Mucosa of descending colon (tissue), 3 donors: Measurements from ENCODE around the gene AHCYL2. TPM values are rescaled to one million over a fixed set of nuclear protein-coding genes. Genes with fewer than 3 reads are reported as not detected.
"Not testable (repeated sequence)": the region's sequence is repeated elsewhere in the genome, so short reads cannot be mapped to it uniquely, and the experiment has no call there.

Experiments
- ATAC-seq: fragments of 200-7000 bp; cut with Tn5 transposase; one replicate; pipeline ENCODE4 v1.9.1; 2020; ENCODE audit warnings: mild to moderate bottlenecking, moderate library complexity
- DNase-seq, 3 donors: peaks; one replicate each; pipeline ENCODE4 v3.0.0-alpha.2; 2020
- H3K36me3 ChIP-seq: fragments of 200-600 bp; one replicate; pipeline ENCODE4 v1.8.0; 2021; ENCODE audit warnings: low read depth, mild to moderate bottlenecking
- H3K4me1 ChIP-seq: fragments of 200-600 bp; one replicate; pipeline ENCODE4 v1.8.0; 2021; ENCODE audit warnings: low read depth, mild to moderate bottlenecking
- H3K4me3 ChIP-seq: fragments of 200-600 bp; one replicate; pipeline ENCODE4 v1.8.0; 2021; ENCODE audit warnings: mild to moderate bottlenecking
- H3K9me3 ChIP-seq: fragments of 200-600 bp; one replicate; pipeline ENCODE4 v1.8.0; 2021; ENCODE audit warnings: mild to moderate bottlenecking
- intact Hi-C, 2 donors: fragments of 100-400 bp; cut with DNase I in 1 of 2; cut with micrococcal nuclease in 1 of 2; formaldehyde crosslinking; loops; one replicate each; pipeline versions ENCODE4 v1.11.0 to v1.11.1; 2022; cut with DNase I, micrococcal nuclease
- total RNA-seq, 3 donors: library from RNA; stranded (reverse); fragmentation: NEBNext Ultra II Directional in 2 of 3; extraction: Animal tissue kit (Norgen Biotek cat#: 25700) in 2 of 3; gene quantifications; one replicate each; pipeline versions ENCODE4 v1.2.1 to v1.2.4, GENCODE V29; 2021 to 2023
- TF ChIP-seq, protein P1 (sequence below): fragments of 200-600 bp; IDR thresholded peaks from one replicate; pipeline ENCODE4 v1.8.0; 2022; ENCODE audit warnings: antibody characterized with exemption, mild to moderate bottlenecking
- donor health status: DM: no; HTN: no; CAD: no; lungs with moderate emphysema.
- donor health status: DM: no; HTN: no; CAD: no.
- donor health status: DM: no; HTN: yes; CAD: no.

Gene AHCYL2
- total RNA-seq, 3 donors from 2014 or later = 215 to 717 (median 467) TPM

DNA sequence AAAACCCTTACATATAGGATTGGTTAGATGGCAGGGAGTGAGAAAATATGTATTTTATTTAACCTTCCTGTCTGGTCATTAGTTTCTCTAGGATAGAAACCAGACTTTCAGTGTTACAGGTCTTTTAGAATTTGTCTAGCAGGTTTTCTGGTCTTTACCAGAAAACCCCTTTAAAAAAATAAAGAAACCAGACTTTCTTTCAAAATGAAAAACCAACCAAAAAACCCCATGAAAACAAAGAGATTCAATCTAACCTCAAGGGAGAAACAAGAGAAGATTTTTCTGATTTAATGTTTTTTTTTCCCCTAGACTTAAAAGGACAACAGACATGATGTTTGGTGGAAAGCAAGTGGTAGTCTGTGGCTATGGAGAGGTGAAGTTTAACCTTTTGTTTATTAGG, 180.7 kb downstream of the AHCYL2 start:
- no peak for DNase-seq
- TF ChIP-seq, protein P1, sequence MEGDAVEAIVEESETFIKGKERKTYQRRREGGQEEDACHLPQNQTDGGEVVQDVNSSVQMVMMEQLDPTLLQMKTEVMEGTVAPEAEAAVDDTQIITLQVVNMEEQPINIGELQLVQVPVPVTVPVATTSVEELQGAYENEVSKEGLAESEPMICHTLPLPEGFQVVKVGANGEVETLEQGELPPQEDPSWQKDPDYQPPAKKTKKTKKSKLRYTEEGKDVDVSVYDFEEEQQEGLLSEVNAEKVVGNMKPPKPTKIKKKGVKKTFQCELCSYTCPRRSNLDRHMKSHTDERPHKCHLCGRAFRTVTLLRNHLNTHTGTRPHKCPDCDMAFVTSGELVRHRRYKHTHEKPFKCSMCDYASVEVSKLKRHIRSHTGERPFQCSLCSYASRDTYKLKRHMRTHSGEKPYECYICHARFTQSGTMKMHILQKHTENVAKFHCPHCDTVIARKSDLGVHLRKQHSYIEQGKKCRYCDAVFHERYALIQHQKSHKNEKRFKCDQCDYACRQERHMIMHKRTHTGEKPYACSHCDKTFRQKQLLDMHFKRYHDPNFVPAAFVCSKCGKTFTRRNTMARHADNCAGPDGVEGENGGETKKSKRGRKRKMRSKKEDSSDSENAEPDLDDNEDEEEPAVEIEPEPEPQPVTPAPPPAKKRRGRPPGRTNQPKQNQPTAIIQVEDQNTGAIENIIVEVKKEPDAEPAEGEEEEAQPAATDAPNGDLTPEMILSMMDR = no peak
- H3K4me1 ChIP-seq = no peaks in the 10 kb centered on the region
- H3K4me3 ChIP-seq = no peak overlapping the region
- intact Hi-C loops = no loop called here
- H3K36me3 ChIP-seq = no peaks in the 10 kb centered on the region
- ATAC-seq = no peak
- H3K9me3 ChIP-seq = no peaks in the 10 kb centered on the region

DNA sequence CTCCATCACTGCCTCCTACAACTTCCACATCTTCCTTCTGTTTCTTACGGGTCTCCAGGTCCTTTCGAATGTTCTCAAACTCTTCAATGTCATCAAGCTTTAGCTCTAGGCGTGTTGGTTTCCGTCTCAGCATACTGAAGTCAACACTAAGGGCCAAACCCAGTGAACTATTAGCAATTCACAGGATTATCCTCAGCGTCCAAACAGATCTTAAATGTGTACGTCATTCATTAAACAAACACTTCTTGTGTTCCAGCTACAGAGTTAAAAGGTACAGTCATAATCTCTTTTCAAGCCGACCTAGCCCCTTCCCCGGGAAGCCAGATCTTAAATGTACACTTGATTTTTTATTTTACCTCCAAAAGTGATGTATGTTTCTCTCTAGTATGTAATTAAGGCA, 185.4 kb downstream of the AHCYL2 start:
- DNase-seq, H3K36me3 ChIP-seq, ATAC-seq, H3K9me3 ChIP-seq, H3K4me1 ChIP-seq, intact Hi-C loops, H3K4me3 ChIP-seq: not testable (repeated sequence)

DNA sequence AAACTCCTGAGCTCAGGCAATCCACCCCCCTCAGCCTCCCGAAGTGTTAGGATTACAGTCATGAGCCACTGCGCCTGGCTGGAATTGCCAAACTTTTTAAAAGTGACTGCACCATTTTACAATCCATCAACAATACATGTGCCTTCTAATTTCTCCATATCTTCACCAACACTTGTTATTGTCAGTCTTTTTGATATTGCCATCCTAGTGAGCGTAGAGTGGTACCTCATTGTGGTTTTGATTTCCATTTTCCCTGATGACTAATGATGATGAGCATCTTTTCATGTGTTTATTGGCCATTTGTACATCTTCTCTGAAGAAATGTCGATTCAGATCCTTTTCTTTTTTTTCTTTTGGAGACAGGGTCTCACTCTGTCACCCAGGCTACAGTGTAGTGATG, 187.7 kb downstream of the AHCYL2 start:
- Histone ChIP-seq H3K36me3 (no peaks in the 10 kb centered on the region), H3K4me3 (no peak overlapping the region), H3K4me1 (no peaks in the 10 kb centered on the region), H3K9me3 (no peaks in the 10 kb centered on the region)
- ATAC-seq (no peak), DNase-seq (no peak)
- TF ChIP-seq, protein P1 = no peak
- intact Hi-C loops = no loop called here

DNA sequence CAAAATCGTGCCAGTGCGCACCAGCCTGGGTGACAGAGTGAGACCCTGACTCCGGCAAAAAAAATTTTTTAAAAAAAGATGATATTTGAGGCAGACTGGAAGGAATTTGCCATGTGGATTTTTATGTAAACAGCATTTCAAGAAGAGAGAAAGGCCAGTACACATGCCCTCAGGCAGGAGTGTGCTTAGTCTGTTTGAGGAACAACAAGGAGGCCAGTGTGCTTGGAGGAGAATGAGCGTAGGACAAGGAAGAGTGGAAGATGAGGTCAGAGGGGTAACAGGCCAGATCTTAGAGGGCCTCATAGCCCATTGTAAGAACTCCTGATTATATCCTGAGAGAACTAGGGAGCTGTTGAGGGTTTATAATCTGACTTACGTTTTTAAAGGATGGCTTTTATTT, 192.2 kb downstream of the AHCYL2 start:
- Histone ChIP-seq H3K36me3 (no peaks in the 10 kb centered on the region), H3K9me3 (no peaks in the 10 kb centered on the region), H3K4me3 (no peak overlapping the region), H3K4me1 (no peaks in the 10 kb centered on the region)
- ATAC-seq (no peak), DNase-seq (no peak)
- intact Hi-C loops = no loop called here
- TF ChIP-seq, protein P1 = no peak

DNA sequence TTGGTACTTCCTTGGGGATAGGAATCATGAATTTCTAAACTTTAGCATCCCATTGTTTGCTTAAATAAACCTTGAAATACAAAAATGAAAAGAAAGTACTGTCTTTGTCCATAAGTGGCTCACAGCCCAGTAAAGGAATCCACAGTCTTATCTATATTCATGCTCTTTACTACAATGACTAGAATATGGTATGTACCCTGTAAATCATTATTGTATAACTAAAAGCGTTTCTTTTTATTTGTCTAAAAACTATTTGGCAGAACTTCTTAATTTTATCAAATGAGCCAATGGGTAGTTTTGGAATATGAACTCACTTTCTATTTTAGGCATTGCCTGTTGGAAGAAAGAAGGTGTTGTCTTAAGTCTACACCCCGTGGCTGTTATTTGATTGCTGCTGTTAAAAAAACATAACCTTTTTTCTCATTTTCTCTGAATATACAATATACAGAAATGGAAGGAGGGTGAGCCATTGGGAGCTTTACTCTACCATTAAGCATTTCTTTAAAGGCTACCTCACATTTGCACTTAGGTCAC, 197.0 kb downstream of the AHCYL2 start:
- Histone ChIP-seq H3K4me3 (no peak overlapping the region), H3K36me3 (no peaks in the 10 kb centered on the region), H3K9me3 (no peaks in the 10 kb centered on the region), H3K4me1 (no peaks in the 10 kb centered on the region)
- TF ChIP-seq, protein P1 = no peak
- intact Hi-C loops = no loop called here
- ATAC-seq (no peak), DNase-seq (no peak)

DNA sequence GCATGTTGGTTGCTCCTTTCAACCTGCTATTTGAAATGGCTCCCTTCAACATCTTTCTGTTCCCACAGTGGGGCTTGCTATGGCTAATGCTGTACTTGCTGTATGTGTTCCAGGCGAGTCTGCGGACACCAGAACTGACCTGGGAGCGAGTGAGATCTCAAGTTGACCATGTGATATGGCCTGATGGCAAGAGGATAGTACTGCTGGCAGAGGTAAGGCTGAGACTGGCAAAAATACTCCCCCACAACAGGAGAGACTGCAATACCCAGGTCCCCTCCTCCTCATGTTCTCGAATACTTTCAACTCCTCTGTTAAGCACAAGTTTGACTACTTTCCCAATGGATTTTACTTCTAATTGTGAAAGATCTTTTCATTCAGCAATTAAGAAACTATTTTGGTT, 197.9 kb downstream of the AHCYL2 start:
- H3K36me3 ChIP-seq = no peaks in the 10 kb centered on the region
- intact Hi-C loops = no loop called here
- TF ChIP-seq, protein P1 = no peak

More for the DNA sequence above, 197.9 kb downstream of the AHCYL2 start:
- no peaks in the 10 kb centered on the region for H3K9me3 ChIP-seq
- H3K4me3 ChIP-seq = no peak overlapping the region
- no peaks in the 10 kb centered on the region for H3K4me1 ChIP-seq
- no peak for ATAC-seq
- DNase-seq = no peak
